Measurements from ENCODE around the gene DNHD1.
A peak's percentile ranks its signal among the peaks of the same experiment; 100 is the strongest.
"Not testable (repeated sequence)": the region's sequence is repeated elsewhere in the genome, so short reads cannot be mapped to it uniquely, and the experiment has no call there.

Gene DNHD1

GRCh38 chr11:6481012-6481923 is 15.8 kb upstream of the DNHD1 start, which contains the start of the genes ARFIP2 and TIMM10B:
ARFIP2 (minus strand) TSS chr11:6481331; CDS start chr11:6480421, 910 bp downstream.
TIMM10B (plus strand) TSS chr11:6481501; CDS start chr11:6481517, 16 bp downstream.
- peak; percentile 90 to 92 for DNase-seq (ENCODE audit: low read depth in 2 of 2)

- DNase-seq (ENCODE audit: low read depth in 2 of 2): no peak
Observed at GRCh38 chr11:6481924-6482275, 15.2 kb upstream of the DNHD1 start.

- no peak for DNase-seq (ENCODE audit: low read depth in 2 of 2)
Observed at GRCh38 chr11:6482441-6482840, 14.6 kb upstream of the DNHD1 start.

- no peak for DNase-seq (ENCODE audit: low read depth in 2 of 2)
Observed at GRCh38 chr11:6483015-6483414, 14.1 kb upstream of the DNHD1 start.

- no peak for DNase-seq (ENCODE audit: low read depth in 2 of 2)
Observed at GRCh38 chr11:6485661-6486060, 11.4 kb upstream of the DNHD1 start.

GRCh38 chr11:6486256-6486655 is 10.8 kb upstream of the DNHD1 start:
- DNase-seq (ENCODE audit: low read depth in 2 of 2): no peak

- no peak for DNase-seq (ENCODE audit: low read depth in 2 of 2)
Observed at GRCh38 chr11:6486938-6487337, 10.1 kb upstream of the DNHD1 start.

- DNase-seq (ENCODE audit: low read depth in 2 of 2): no peak
Observed at GRCh38 chr11:6488342-6488741, 8.7 kb upstream of the DNHD1 start.

GRCh38 chr11:6488821-6489220 is 8.3 kb upstream of the DNHD1 start:
- DNase-seq (ENCODE audit: low read depth in 2 of 2): no peak

- no peak for DNase-seq (ENCODE audit: low read depth in 2 of 2)
Observed at GRCh38 chr11:6489306-6489705, 7.8 kb upstream of the DNHD1 start.

GRCh38 chr11:6498121-6498520 is 1.0 kb downstream of the DNHD1 start:
- no peak for DNase-seq (ENCODE audit: low read depth in 2 of 2)

- DNase-seq (ENCODE audit: low read depth in 2 of 2): no peak
Observed at GRCh38 chr11:6498544-6498943, 1.5 kb downstream of the DNHD1 start.

- no peak for DNase-seq (ENCODE audit: low read depth in 2 of 2)
Observed at GRCh38 chr11:6502382-6502781, 5.3 kb downstream of the DNHD1 start.

- no peak for DNase-seq (ENCODE audit: low read depth in 2 of 2)
Observed at GRCh38 chr11:6504166-6504565, 7.1 kb downstream of the DNHD1 start.

GRCh38 chr11:6505577-6506240 is 8.6 kb downstream of the DNHD1 start:
- DNase-seq (ENCODE audit: low read depth in 2 of 2): peak in 1 of 2 donors; percentile 8

- DNase-seq (ENCODE audit: low read depth in 2 of 2): no peak
Observed at GRCh38 chr11:6516865-6517264, 19.8 kb downstream of the DNHD1 start.

- no peak for DNase-seq (ENCODE audit: low read depth in 2 of 2)
Observed at GRCh38 chr11:6520265-6520664, 23.2 kb downstream of the DNHD1 start.

GRCh38 chr11:6521946-6522345 is 24.9 kb downstream of the DNHD1 start:
- not testable (repeated sequence) for DNase-seq (ENCODE audit: low read depth in 2 of 2)

- DNase-seq (ENCODE audit: low read depth in 2 of 2): no peak
Observed at GRCh38 chr11:6523253-6523652, 26.2 kb downstream of the DNHD1 start.

GRCh38 chr11:6526411-6527135 is 29.5 kb downstream of the DNHD1 start:
- DNase-seq (ENCODE audit: low read depth in 2 of 2): no peak

GRCh38 chr11:6529266-6529665 is 32.2 kb downstream of the DNHD1 start:
- DNase-seq (ENCODE audit: low read depth in 2 of 2): no peak

- DNase-seq (ENCODE audit: low read depth in 2 of 2): no peak
Observed at GRCh38 chr11:6530848-6531247, 33.8 kb downstream of the DNHD1 start.

Measured in stimulated activated CD4-positive, alpha-beta T cell treated with anti-CD3 and anti-CD28 coated beads, Interleukin-1b, Interleukin-23, amount 100 ng/mL, for 4 hours (primary cell).